A549 treated with CpdA at 1 μM for 4 hours (cell line): ENCODE results near the gene CLEC16A. TPM values are rescaled to one million over a fixed set of nuclear protein-coding genes. Genes with fewer than 3 reads are reported as not detected.

Source experiments
- total RNA-seq: library from RNA; stranded (reverse); fragments of 200-300 nt; extraction: Qiagen RNA extraction; gene quantifications from 5 replicates; pipeline ENCODE4 v1.2.3, GENCODE V29; 2022; ENCODE audit warnings: low read depth

The CLEC16A gene
- total RNA-seq = 7.4 to 9.2 TPM (median 8.3 TPM) in 5 replicates

GRCh38 chr16:10944249-10945064 is at the start of gene CLEC16A:
CLEC16A (plus strand) TSS chr16:10944564; CDS start chr16:10944718, 154 bp downstream.

GRCh38 chr16:10942352-10943063 is 1.9 kb upstream of the CLEC16A start, which contains the start of gene DEXI:
DEXI (minus strand) TSS chr16:10942468; CDS start chr16:10942005, 463 bp downstream.

Other genes starting within 250 kb of the CLEC16A start
- gene TEKT5, start 249.6 kb upstream of the CLEC16A start, total RNA-seq = 0.05 to 0.27 TPM in 2 of 5 replicates, not detected in the others
- 41.7 to 47.2 TPM (median 43.8 TPM) in 5 replicates for gene NUBP1, start 200.7 kb upstream of the CLEC16A start, total RNA-seq
- gene TVP23A, start 125.8 kb upstream of the CLEC16A start, total RNA-seq = 0.05 to 0.34 TPM (median 0.14 TPM) in 5 replicates
- 0.08 to 0.17 TPM (median 0.16 TPM) in 5 replicates for gene CIITA, start 67.4 kb upstream of the CLEC16A start, total RNA-seq
- gene DEXI, start 2.1 kb upstream of the CLEC16A start, total RNA-seq = 29.3 to 42.2 TPM (median 41.3 TPM) in 5 replicates